Duodenal mucosa (tissue), 2 donors: ENCODE results near the gene ZBTB5.
"Not testable (repeated sequence)": the region's sequence is repeated elsewhere in the genome, so short reads cannot be mapped to it uniquely, and the experiment has no call there.

ENCODE experiments used
- H3K27ac ChIP-seq: one replicate; pipeline ENCODE4 v1.7.0; 2013; ENCODE audit warnings: low read depth, low read length
- H3K27me3 ChIP-seq, 2 donors: one replicate each; pipeline ENCODE4 v1.7.0; 2013; ENCODE audit warnings: low read length in 2 of 2, control low read depth in 1 of 2; ENCODE audit not compliant: insufficient read depth in 2 of 2, control insufficient read depth in 1 of 2
- H3K36me3 ChIP-seq, 2 donors: one replicate each; pipeline ENCODE4 v1.7.0; 2013; ENCODE audit warnings: low read length in 2 of 2, control low read depth in 1 of 2; ENCODE audit not compliant: insufficient read depth in 2 of 2, control insufficient read depth in 1 of 2
- H3K4me1 ChIP-seq, 2 donors: one replicate each; pipeline ENCODE4 v1.7.0; 2013; ENCODE audit warnings: low read length in 2 of 2, control low read depth in 1 of 2; ENCODE audit not compliant: insufficient read depth in 2 of 2, control insufficient read depth in 1 of 2
- H3K4me3 ChIP-seq, 2 donors: one replicate each; pipeline ENCODE4 v1.7.0; 2013; ENCODE audit warnings: low read length in 2 of 2, low read depth in 1 of 2
- H3K9ac ChIP-seq, 2 donors: one replicate each; pipeline ENCODE4 v1.7.0; 2013; ENCODE audit warnings: low read length in 2 of 2, low read depth in 1 of 2
- H3K9me3 ChIP-seq, 2 donors: one replicate each; pipeline ENCODE4 v1.7.0; 2013; ENCODE audit warnings: low read length in 2 of 2, control low read depth in 1 of 2; ENCODE audit not compliant: control insufficient read depth in 1 of 2

The ZBTB5 gene

DNA sequence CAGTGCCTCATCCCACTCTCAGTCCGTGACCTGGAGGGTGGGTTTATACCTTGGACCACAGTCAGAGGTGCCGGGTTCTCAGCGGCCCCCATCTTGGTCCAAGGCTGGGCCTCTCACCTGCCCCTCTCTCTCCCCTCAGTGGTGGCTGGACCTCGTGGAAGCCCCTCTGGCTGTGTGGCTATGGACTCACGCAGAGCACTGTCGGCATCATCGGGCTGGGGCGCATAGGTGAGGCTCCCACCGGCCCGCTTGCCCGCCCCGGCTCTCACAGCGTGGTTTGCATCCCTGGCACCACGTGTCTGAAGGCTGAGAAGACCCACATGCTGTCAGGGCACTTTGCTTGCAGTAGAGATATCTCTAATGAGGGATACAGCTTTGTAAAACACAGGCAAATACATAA, 36.9 kb downstream of the ZBTB5 start:
- peaks cover 25 to 28% of the 10 kb centered on the region in 2 donors for H3K4me1 ChIP-seq

DNA sequence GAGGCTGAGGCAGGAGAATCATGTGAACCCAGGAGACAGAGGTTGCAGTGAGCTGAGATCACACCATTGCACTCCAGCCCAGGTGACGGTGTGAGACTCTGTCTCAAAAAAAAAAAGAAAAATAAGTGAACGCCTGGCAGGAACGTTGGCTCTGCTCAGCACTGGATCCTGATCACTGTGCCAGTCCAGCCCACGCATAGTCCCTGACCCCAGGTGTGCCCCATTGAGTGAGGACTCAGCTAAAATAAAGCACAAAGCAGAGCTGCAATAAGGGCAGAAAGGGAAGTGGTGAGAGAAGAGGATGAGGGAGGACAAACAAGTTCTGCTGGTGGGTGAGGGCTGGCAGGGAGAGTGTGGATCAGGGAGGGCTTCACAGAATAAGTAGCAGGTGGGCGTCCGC, 38.4 kb downstream of the ZBTB5 start:
- Histone ChIP-seq H3K4me3 (no peak overlapping the region), H3K36me3 (peaks cover 30 to 61% of the 10 kb centered on the region in 2 donors), H3K9ac (no peak overlapping the region), H3K4me1 (peaks cover 31 to 39% of the 10 kb centered on the region in 2 donors), H3K9me3 (no peaks in the 10 kb centered on the region), H3K27ac (no peak overlapping the region), H3K27me3 (no peaks in the 10 kb centered on the region)

More for the DNA sequence above, 36.9 kb downstream of the ZBTB5 start:
- Histone ChIP-seq H3K4me3 (no peak overlapping the region), H3K9ac (no peak overlapping the region), H3K36me3 (peaks cover 33 to 69% of the 10 kb centered on the region in 2 donors), H3K27ac (no peak overlapping the region), H3K9me3 (no peaks in the 10 kb centered on the region), H3K27me3 (no peaks in the 10 kb centered on the region)

DNA sequence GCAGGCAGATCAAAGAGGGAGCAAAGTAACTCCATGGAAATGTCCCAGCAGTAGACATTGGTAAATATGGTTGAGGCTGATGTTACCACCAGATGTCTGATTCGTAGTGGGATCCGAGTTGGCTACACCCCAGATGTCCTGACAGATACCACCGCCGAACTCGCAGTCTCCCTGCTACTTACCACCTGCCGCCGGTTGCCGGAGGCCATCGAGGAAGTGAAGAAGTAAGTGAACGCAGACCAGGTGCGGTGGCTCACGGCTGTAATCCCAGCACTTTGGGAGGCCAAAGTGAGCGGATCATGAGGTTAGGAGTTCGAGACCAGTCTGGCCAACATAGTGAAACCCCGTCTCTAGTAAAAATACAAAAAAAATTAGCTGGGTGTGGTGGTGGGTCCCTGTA, 38.8 kb downstream of the ZBTB5 start:
- not testable (repeated sequence) for H3K4me3 ChIP-seq, H3K27me3 ChIP-seq, H3K9me3 ChIP-seq, H3K9ac ChIP-seq, H3K27ac ChIP-seq
- Histone ChIP-seq H3K36me3 (peaks cover 29 to 57% of the 10 kb centered on the region in 2 donors), H3K4me1 (peaks cover 32 to 41% of the 10 kb centered on the region in 2 donors)

DNA sequence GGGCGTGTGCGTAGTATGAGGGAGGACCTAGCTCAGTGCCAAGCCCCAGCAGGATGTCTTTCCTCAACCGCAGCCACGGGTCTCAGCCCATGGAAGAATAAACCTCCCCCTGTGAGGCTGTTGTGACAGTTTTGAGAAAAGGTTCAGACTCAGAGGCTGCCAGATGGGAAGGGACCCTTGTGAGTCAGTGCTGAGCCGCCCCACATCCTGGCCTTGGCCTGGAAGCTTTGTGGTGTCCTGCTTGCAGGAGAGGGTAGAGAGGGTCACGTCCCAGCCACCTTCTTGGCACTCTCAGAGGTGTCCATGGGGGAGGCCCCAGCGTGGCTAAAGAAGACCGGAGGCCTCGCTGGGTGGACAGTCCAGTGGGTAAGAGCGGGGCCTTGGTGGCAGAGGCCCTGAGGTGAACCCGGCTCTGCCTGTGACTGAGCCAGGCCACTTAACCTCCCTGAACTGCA, 39.9 kb downstream of the ZBTB5 start:
- peak overlapping the region in 1 of 2 donors; percentile 90 for H3K4me3 ChIP-seq
- no peak overlapping the region for H3K9ac ChIP-seq
- no peak overlapping the region for H3K27ac ChIP-seq
- H3K4me1 ChIP-seq, result peaks cover 28 to 38% of the 10 kb centered on the region in 2 donors
- H3K36me3 ChIP-seq, result peaks cover 24 to 46% of the 10 kb centered on the region in 2 donors
- no peaks in the 10 kb centered on the region for H3K27me3 ChIP-seq
- no peaks in the 10 kb centered on the region for H3K9me3 ChIP-seq

DNA sequence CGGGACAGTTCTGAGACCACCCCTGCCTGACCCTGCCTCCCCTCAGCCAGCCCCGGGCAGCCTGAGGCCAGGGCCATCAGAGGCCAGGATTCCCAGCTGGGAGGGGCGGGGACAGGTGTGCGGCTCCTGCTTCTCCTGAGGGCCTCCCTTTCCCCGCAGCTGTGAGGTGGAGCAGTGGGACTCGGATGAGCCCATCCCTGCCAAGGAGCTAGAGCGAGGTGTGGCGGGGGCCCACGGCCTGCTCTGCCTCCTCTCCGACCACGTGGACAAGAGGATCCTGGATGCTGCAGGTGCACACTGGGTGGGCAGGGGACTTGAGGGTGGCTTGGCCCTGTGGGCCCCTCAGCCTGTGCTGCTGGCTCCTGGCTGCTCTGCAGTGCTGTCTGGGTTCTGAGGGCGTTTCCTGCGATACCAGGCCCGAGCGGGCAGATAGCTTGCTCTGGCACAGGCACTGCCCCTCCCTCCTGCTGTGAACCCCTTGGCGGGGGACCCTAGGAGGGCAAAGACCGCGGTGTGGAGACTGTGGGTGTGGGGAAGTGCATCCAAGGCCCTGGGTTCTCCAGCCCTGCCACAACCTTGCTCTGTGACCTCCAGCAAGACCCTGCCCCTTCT, 40.5 kb downstream of the ZBTB5 start:
- Histone ChIP-seq H3K9me3 (no peaks in the 10 kb centered on the region), H3K27ac (no peak overlapping the region), H3K4me1 (peaks cover 28 to 33% of the 10 kb centered on the region in 2 donors), H3K9ac (peak overlapping the region in 1 of 2 donors; percentile 90), H3K27me3 (no peaks in the 10 kb centered on the region), H3K4me3 (peak overlapping the region in 1 of 2 donors; percentile 90), H3K36me3 (peaks cover 22 to 41% of the 10 kb centered on the region in 2 donors)

DNA sequence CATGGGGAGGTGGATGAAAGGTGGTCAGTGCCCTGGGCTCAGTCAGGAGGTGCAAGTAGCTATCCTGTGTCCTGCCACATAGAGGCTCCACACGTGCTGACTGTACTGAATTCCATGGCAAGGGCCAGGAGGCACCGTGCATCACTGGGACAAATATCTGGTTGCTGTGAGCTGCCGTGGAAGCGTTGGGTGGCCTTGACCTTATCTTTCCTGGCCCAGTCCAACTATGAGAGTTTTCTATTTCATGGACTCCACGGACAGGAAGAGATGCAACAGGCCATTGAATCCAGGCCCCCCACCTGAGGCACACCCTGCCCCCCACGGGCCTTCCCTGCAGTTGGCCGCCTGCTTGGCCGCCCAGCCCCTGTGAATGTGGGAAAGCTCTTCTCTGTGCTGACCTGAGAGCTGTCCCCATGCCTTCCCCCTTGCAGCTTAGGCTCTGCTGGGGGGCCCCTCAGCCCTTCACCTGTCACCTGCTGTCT, 41.0 kb downstream of the ZBTB5 start:
- peak overlapping the region; percentile 87 to 90 for H3K4me3 ChIP-seq
- peaks cover 28 to 33% of the 10 kb centered on the region in 2 donors for H3K4me1 ChIP-seq
- peak overlapping the region; percentile 74 to 90 for H3K9ac ChIP-seq
- H3K27ac ChIP-seq, result no peak overlapping the region
- peaks cover 19 to 35% of the 10 kb centered on the region in 2 donors for H3K36me3 ChIP-seq
- H3K27me3 ChIP-seq, result no peaks in the 10 kb centered on the region
- no peaks in the 10 kb centered on the region for H3K9me3 ChIP-seq

DNA sequence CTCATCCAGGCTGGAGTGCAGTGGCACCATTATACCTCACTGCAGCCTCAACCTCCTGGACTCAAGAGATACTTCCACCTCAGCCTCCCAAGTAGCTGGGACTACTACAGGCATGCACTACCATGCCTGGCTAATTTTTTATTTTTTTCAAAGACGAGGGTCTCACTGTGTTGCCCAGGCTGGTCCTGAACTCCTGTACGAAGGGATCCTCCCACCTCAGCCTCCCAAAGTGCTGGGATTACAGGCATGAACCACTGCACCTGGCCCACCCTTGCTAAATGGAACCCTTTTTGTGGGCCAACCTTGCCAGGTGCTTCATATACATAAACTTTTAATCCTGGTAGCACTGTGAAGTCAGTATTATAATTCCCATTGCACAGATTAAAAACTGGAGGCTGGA, 41.7 kb downstream of the ZBTB5 start:
- H3K4me1 ChIP-seq, result peaks cover 28 to 33% of the 10 kb centered on the region in 2 donors
- peaks cover 13 to 28% of the 10 kb centered on the region in 2 donors for H3K36me3 ChIP-seq
- H3K9me3 ChIP-seq, result no peaks in the 10 kb centered on the region
- no peaks in the 10 kb centered on the region for H3K27me3 ChIP-seq
- H3K9ac ChIP-seq, result peak overlapping the region; percentile 74 to 90
- peak overlapping the region; percentile 87 to 90 for H3K4me3 ChIP-seq
- no peak overlapping the region for H3K27ac ChIP-seq

DNA sequence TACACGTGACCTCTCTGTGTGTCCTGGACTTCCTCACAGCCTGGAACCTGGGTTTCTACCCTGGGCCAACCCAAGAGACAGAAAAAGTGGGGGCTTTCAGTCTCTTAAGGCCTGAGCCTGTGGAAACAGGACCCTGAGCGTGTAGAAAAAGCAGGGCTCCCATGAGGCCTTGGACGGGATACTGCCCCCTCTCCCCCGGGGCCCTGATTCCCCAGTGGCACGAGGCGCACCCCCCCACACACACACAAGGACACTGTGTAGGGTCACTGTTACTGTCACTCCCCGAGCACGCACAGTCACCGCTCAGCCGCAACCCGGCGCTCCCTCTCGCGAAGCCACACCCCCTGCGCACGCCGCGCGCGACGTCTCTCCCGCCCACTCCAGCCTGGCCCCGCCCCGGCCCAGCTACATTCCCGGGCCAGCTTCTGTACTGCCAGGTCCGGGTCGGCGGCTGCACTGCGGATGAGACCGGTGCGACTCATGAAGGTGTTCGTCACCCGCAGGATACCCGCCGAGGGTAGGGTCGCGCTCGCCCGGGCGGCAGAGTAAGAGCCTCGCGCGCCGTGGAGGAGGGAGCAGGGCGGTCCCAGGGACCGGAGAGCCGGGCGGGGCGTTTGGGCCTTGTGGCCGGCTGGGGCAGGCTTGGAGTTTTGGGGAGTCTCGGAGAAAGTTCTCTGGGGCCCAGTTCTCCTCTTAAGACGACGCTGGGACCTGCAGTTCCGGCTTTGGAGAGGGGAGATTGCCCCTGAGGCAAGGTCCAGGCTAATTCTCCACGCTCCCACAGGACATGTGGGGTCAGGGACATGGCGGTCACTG, 42.8 kb downstream of the ZBTB5 start, which contains the start of gene GRHPR:
Gene GRHPR, plus strand, starts transcription at position 408 of the 816 bp plus-strand sequence. Its CDS starts 55 bp downstream, at position 463.
- Histone ChIP-seq H3K9ac (peak within 1 kb of the TSS; percentile 74 to 90), H3K4me1 (peaks cover 28 to 33% of the 10 kb centered on the region in 2 donors), H3K27ac (peak within 1 kb of the TSS; percentile 75), H3K4me3 (peak within 1 kb of the TSS; percentile 87 to 90), H3K9me3 (no peaks in the 10 kb centered on the region), H3K27me3 (no peaks in the 10 kb centered on the region), H3K36me3 (peaks cover 8 to 18% of the 10 kb centered on the region in 2 donors)

DNA sequence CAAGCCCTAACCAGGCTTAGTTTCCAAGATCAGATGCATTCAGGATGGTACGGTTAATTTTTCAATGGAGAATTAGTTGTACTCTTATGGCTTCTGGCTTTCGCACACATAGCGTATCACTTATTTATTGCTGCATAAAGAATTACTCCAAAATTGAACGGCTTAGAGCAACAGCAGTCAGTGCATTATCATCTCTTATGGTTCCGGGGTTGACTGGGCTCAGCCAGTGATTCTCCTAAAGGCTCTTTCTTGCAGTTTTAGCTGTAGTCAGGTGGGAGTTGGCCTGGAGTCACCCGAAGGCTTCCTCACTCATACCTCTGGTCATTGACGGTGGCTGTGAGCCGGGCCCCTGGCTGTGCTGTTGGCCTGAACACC, 43.3 kb downstream of the ZBTB5 start:
- Histone ChIP-seq H3K36me3 (peaks cover 4 to 12% of the 10 kb centered on the region in 2 donors), H3K9ac (peak overlapping the region; percentile 74 to 90), H3K27me3 (no peaks in the 10 kb centered on the region), H3K27ac (peak overlapping the region; percentile 75), H3K9me3 (no peaks in the 10 kb centered on the region), H3K4me1 (peaks cover 28 to 33% of the 10 kb centered on the region in 2 donors), H3K4me3 (peak overlapping the region; percentile 87 to 90)
